Smooth muscle cell (in vitro differentiated cells): ENCODE measurements around the gene LAMA1. TPM values are rescaled to one million over a fixed set of nuclear protein-coding genes. Genes with fewer than 3 reads are reported as not detected.
"Not testable (repeated sequence)": the region's sequence is repeated elsewhere in the genome, so short reads cannot be mapped to it uniquely, and the experiment has no call there.

Experiments used
- DNase-seq: peaks from one replicate; lab custom pipeline; 2025; ENCODE audit not compliant: unreplicated experiment; lab: John Stamatoyannopoulos, UW
- H2AFZ ChIP-seq: fragments of 200-600 bp; sonication (generic); 2 replicates; pipeline ENCODE4 v1.6.0; 2016; ENCODE audit warnings: antibody characterized with exemption, low read depth, mild to moderate bottlenecking
- H3F3A ChIP-seq: fragments of 200-600 bp; sonication (generic); 2 replicates; pipeline ENCODE4 v1.6.0; 2017; ENCODE audit warnings: antibody characterized with exemption, low read depth
- H3K27ac ChIP-seq: fragments of 200-600 bp; sonication (generic); 2 replicates; pipeline ENCODE4 v1.5.1; 2016; ENCODE audit warnings: low read depth, mild to moderate bottlenecking
- H3K27me3 ChIP-seq: fragments of 200-600 bp; sonication (generic); 2 replicates; pipeline ENCODE4 v1.6.1; 2016; ENCODE audit warnings: low read depth, mild to moderate bottlenecking
- H3K36me3 ChIP-seq: fragments of 200-600 bp; sonication (generic); 2 replicates; pipeline ENCODE4 v1.5.1; 2016; ENCODE audit warnings: low read depth
- H3K4me1 ChIP-seq: fragments of 200-600 bp; sonication (generic); 2 replicates; pipeline ENCODE4 v1.5.1; 2016; ENCODE audit warnings: low read depth
- H3K4me2 ChIP-seq: fragments of 200-600 bp; sonication (generic); 2 replicates; pipeline ENCODE4 v1.6.0; 2016; ENCODE audit warnings: mild to moderate bottlenecking
- H3K4me3 ChIP-seq: fragments of 200-600 bp; sonication (generic); 2 replicates; pipeline ENCODE4 v1.5.1; 2016; ENCODE audit warnings: mild to moderate bottlenecking
- H3K79me2 ChIP-seq: fragments of 200-600 bp; sonication (generic); 2 replicates; pipeline ENCODE4 v1.6.0; 2016; ENCODE audit warnings: low read depth, mild to moderate bottlenecking
- H3K9ac ChIP-seq: fragments of 200-600 bp; sonication (generic); 2 replicates; pipeline ENCODE4 v1.6.0; 2016; ENCODE audit warnings: low read depth
- H3K9me3 ChIP-seq: fragments of 200-600 bp; sonication (generic); replicated peaks from 2 replicates; pipeline ENCODE4 v1.5.1; 2016; ENCODE audit warnings: low read depth
- H4K20me1 ChIP-seq: fragments of 200-600 bp; sonication (generic); 2 replicates; pipeline ENCODE4 v1.6.0; 2016; ENCODE audit warnings: low read depth
- CTCF ChIP-seq: fragments of 200-600 bp; sonication (generic); IDR thresholded peaks from 2 replicates; pipeline ENCODE4 v1.5.1; 2017; ENCODE audit warnings: borderline replicate concordance, mild to moderate bottlenecking, antibody characterized with exemption; ENCODE audit not compliant: insufficient read depth, poor library complexity, severe bottlenecking
- WGBS: methylation state at CpG from one replicate; pipeline ENCODE4 v1.1.7; 2016; ENCODE audit warnings: low lambda C conversion rate; 5-methylcytosine and 5-hydroxymethylcytosine counted together
- polyA plus RNA-seq: library from polyadenylated mRNA; unstranded; fragments of >200 nt; fragmentation: Nextera tagmentation; extraction: Ambion mirVana; gene quantifications from 2 replicates; pipeline ENCODE4 v1.2.1, GENCODE V29; 2016
- total RNA-seq: library from RNA; depleted of rRNA; stranded (reverse); fragments of >200 nt; gene quantifications from 2 replicates; pipeline ENCODE4 v1.2.3, GENCODE V29; 2014

LAMA1 gene
- total and polyA plus RNA-seq, 2 experiments from 2014 or later = 6.7 to 9.7 TPM

GRCh38 chr18:6942742-6943141 lies 174.9 kb downstream of the LAMA1 start:
- Histone ChIP-seq H3K4me1 (no peaks in the 10 kb centered on the region), H4K20me1 (no peaks in the 10 kb centered on the region), H3F3A (no peaks in the 10 kb centered on the region), H3K9ac (no peak overlapping the region), H2AFZ (no peak overlapping the region), H3K27me3 (no peaks in the 10 kb centered on the region), H3K9me3 (no peaks in the 10 kb centered on the region), H3K27ac (no peak overlapping the region), H3K4me3 (no peak overlapping the region), H3K79me2 (no peaks in the 10 kb centered on the region), H3K36me3 (no peaks in the 10 kb centered on the region), H3K4me2 (no peak overlapping the region)
- DNase-seq = no peak
- 95% methylated on average over 3 of the region's 3 CpGs for WGBS
- no peak for TF ChIP-seq CTCF

DNA sequence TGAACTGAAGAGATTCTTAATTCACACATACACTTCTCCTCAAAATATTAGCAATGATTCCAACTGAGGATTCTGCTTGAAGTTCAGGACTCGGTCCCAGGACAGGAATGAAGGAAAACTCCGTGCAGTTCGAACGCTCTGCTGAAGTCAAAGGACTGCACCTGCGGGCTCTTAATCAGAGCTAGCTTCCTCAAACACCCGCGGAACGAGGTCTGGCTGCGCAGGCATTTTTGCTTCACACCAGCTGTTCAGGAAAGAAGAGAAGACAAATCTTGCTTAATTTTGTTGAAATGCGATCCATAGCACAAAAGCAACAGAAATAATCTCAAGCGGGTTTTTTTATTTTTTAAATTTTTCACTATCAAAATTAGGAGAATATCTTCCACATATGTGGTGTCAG lies 175.6 kb downstream of the LAMA1 start:
- WGBS = 98% methylated on average over 11 of the region's 11 CpGs
- H2AFZ ChIP-seq = no peak overlapping the region
- no peak overlapping the region for H3K9ac ChIP-seq
- H3K9me3 ChIP-seq = no peaks in the 10 kb centered on the region
- H3K4me2 ChIP-seq = no peak overlapping the region
- no peaks in the 10 kb centered on the region for H3F3A ChIP-seq
- DNase-seq = no peak
- no peaks in the 10 kb centered on the region for H3K4me1 ChIP-seq
- no peaks in the 10 kb centered on the region for H3K79me2 ChIP-seq
- H3K36me3 ChIP-seq = no peaks in the 10 kb centered on the region
- H3K4me3 ChIP-seq = no peak overlapping the region
- H3K27me3 ChIP-seq = no peaks in the 10 kb centered on the region
- H3K27ac ChIP-seq = no peak overlapping the region
- no peak for TF ChIP-seq CTCF
- no peaks in the 10 kb centered on the region for H4K20me1 ChIP-seq

- Histone ChIP-seq H3F3A (no peaks in the 10 kb centered on the region), H3K4me2 (no peak overlapping the region), H3K36me3 (no peaks in the 10 kb centered on the region), H2AFZ (no peak overlapping the region), H3K4me3 (no peak overlapping the region), H3K27me3 (no peaks in the 10 kb centered on the region), H3K27ac (no peak overlapping the region), H3K9me3 (no peaks in the 10 kb centered on the region), H4K20me1 (no peaks in the 10 kb centered on the region), H3K4me1 (no peaks in the 10 kb centered on the region), H3K79me2 (no peaks in the 10 kb centered on the region), H3K9ac (no peak overlapping the region)
- 84% methylated on average over 9 of the region's 9 CpGs for WGBS
- TF ChIP-seq CTCF = no peak
- no peak for DNase-seq
These were observed 177.1 kb downstream of the LAMA1 start for GRCh38 chr18:6940451-6940850.

DNA sequence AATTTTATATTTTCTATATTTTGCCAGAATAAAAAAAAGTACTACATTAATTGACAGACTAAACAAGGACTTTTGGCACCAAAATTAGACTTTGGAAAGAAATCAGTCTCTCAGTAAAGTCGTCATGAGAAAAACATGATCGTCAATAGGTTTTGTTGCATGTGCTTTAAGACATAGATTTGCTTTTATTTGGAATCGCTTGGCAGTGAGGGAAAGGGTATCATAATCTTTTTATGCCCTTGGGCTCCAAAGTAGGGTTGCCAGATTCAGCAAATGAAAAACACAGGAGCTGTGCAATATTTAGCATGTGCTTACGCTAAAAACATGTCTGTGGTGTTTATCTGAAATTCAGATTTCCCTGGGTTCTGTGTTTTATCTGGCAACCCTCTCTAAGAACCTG lies 177.6 kb downstream of the LAMA1 start:
- 94% methylated on average over 4 of the region's 4 CpGs for WGBS
- Histone ChIP-seq H2AFZ (no peak overlapping the region), H3K4me1 (no peaks in the 10 kb centered on the region), H3K4me2 (no peak overlapping the region), H3K27ac (no peak overlapping the region), H3K36me3 (no peaks in the 10 kb centered on the region), H4K20me1 (no peaks in the 10 kb centered on the region), H3K4me3 (no peak overlapping the region), H3F3A (no peaks in the 10 kb centered on the region), H3K27me3 (no peaks in the 10 kb centered on the region), H3K9me3 (no peaks in the 10 kb centered on the region), H3K9ac (no peak overlapping the region), H3K79me2 (no peaks in the 10 kb centered on the region)
- TF ChIP-seq CTCF = no peak
- no peak for DNase-seq

GRCh38 chr18:6938403-6938802 lies 179.2 kb downstream of the LAMA1 start:
- 98% methylated on average over 2 of the region's 2 CpGs for WGBS
- not testable (repeated sequence) for H3K27me3 ChIP-seq, H3K36me3 ChIP-seq, H3K4me2 ChIP-seq, H2AFZ ChIP-seq, H4K20me1 ChIP-seq, H3K9me3 ChIP-seq, H3F3A ChIP-seq, H3K79me2 ChIP-seq, H3K9ac ChIP-seq, H3K27ac ChIP-seq, H3K4me3 ChIP-seq, H3K4me1 ChIP-seq, DNase-seq
